ENCODE results near the gene VASP. TPM values are rescaled to one million over a fixed set of nuclear protein-coding genes. Genes with fewer than 3 reads are reported as not detected.
A peak's percentile ranks its signal among the peaks of the same experiment; 100 is the strongest.

The VASP gene
- total RNA-seq, 1 donor: 71.3 TPM

GRCh38 chr19:45498411-45499195 is 8.7 kb upstream of the VASP start, which contains the start of gene PPM1N:
PPM1N (plus strand) TSS chr19:45498443; CDS start chr19:45498473, 30 bp downstream.
- Histone ChIP-seq H3K4me3 (ENCODE audit: insufficient read depth, low read length) (peak within 1 kb of the TSS; percentile 72), H3K27ac (ENCODE audit: low read depth, low read length) (no peak within 1 kb of the TSS)
- TF ChIP-seq CTCF (IDR thresholded peaks at IDR 0.05; ENCODE audit: extremely low read depth, low read depth, low read length): no peak

DNA sequence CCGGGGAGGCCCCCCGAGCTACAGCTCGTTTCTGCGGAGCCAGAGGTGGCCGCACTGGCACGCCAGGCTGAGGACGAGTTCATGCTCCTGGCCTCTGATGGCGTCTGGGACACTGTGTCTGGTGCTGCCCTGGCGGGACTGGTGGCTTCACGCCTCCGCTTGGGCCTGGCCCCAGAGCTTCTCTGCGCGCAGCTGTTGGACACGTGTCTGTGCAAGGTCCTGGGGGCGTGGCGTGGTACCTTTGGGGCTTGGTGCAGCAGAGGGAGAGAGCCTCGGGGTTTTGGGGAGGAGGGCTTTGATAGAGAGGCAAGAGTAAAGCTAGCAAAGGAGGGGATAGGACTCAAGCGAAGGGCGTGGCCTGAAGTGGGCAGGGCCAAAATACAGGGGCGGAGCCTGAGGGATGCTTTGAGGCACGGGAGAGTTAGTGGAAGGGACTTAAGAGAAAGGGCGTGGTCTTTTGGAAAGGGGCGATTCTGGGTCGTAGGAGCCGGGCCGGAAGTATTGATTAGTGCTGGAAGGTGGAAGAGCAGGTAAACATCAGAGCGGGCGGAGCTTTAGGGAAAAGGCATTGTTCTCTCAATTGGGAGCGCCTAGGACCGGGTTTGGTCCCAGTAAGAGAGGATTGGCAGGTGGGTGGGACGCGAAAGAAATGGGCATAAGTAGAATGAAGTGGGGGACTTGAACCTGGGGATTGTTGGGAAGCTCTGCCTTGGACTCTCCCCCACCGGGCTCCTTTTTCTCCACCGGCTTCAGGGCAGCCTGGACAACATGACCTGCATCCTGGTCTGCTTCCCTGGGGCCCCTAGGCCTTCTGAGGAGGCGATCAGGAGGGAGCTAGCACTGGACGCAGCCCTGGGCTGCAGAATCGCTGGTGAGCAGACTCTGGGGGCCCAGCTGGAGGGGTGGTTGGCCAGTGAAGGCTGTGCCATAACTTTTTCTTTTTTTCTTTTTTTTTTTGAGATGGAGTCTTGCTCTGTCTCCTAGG is 7.8 kb upstream of the VASP start:
- Histone ChIP-seq H3K27ac (ENCODE audit: low read depth, low read length) (no peak overlapping the region), H3K4me1 (ENCODE audit: insufficient read depth, low read length) (peaks cover 6% of the 10 kb centered on the region), H3K79me2 (ENCODE audit: insufficient read depth, low read length) (no peaks in the 10 kb centered on the region), H2AFZ (ENCODE audit: low read length) (no peak overlapping the region), H3K27me3 (ENCODE audit: insufficient read depth, low read length) (peaks cover 45% of the 10 kb centered on the region), H4K20me1 (ENCODE audit: insufficient read depth, low read length) (peaks cover 6% of the 10 kb centered on the region), H3K36me3 (ENCODE audit: insufficient read depth, low read length) (no peaks in the 10 kb centered on the region), H3K9me3 (ENCODE audit: low read depth, low read length) (no peaks in the 10 kb centered on the region), H3K4me2 (ENCODE audit: insufficient read depth, low read length) (peak overlapping the region; percentile 55), H3K4me3 (ENCODE audit: insufficient read depth, low read length) (no peak overlapping the region)
- TF ChIP-seq CTCF (IDR thresholded peaks at IDR 0.05; ENCODE audit: extremely low read depth, low read depth, low read length): no peak
- peak; percentile 89 for DNase-seq (ENCODE audit: insufficient read length, low spot score, missing footprints)

More at GRCh38 chr19:45498411-45499195, 8.7 kb upstream of the VASP start, which contains the start of gene PPM1N:
- peak; percentile 88 for DNase-seq (ENCODE audit: insufficient read length, low spot score, missing footprints)
- H2AFZ ChIP-seq (ENCODE audit: low read length): peak within 1 kb of the TSS; percentile 69
- peaks cover 6% of the 10 kb centered on the region for H3K4me1 ChIP-seq (ENCODE audit: insufficient read depth, low read length)
- no peaks in the 10 kb centered on the region for H3K9me3 ChIP-seq (ENCODE audit: low read depth, low read length)
- peaks cover 45% of the 10 kb centered on the region for H3K27me3 ChIP-seq (ENCODE audit: insufficient read depth, low read length)
- peak within 1 kb of the TSS; percentile 77 for H3K4me2 ChIP-seq (ENCODE audit: insufficient read depth, low read length)
- no peaks in the 10 kb centered on the region for H3K36me3 ChIP-seq (ENCODE audit: insufficient read depth, low read length)
- H3K79me2 ChIP-seq (ENCODE audit: insufficient read depth, low read length): no peaks in the 10 kb centered on the region
- H4K20me1 ChIP-seq (ENCODE audit: insufficient read depth, low read length): peaks cover 6% of the 10 kb centered on the region

DNA sequence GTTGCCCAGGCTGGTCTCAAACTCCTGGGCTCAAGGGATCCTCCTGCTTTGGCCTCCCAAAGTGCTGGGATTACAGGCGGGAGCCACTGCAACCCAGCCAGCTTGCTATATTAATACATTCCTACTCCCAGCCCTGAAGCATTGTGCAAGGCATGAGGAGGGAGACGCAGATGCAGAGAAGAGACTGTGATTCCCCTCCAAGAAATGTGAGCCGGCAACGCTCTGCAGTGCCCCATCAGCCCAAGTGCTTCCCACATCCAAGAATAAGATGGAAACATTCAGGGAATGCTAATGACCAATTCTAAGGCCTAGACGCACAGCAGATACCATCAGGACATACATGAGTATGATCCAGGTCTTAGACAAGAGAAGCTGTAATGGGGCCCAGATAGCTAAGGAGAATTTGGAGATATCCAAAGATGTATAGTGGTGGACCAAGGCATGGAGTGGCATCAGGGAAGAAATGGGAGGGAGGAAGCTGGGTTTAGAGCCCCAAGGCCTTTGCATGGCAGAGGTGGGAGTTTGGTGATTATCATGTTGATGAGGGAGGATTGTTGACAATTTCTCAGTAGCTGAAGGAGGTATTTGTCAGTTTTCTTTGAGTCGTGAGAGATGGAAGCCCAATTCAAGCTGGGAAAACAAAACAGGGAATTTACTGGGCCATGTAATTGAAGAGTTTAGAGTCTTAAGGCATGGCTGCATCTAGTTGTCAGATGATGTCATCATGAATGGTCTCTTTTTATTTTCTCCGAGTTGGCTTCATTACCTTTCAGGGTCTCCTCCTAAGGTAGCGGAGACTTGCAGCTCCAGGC is 6.2 kb upstream of the VASP start:
- Histone ChIP-seq H3K79me2 (ENCODE audit: insufficient read depth, low read length) (no peaks in the 10 kb centered on the region), H3K36me3 (ENCODE audit: insufficient read depth, low read length) (no peaks in the 10 kb centered on the region), H3K4me3 (ENCODE audit: insufficient read depth, low read length) (no peak overlapping the region), H3K27me3 (ENCODE audit: insufficient read depth, low read length) (peaks cover 33% of the 10 kb centered on the region), H3K4me2 (ENCODE audit: insufficient read depth, low read length) (no peak overlapping the region), H3K4me1 (ENCODE audit: insufficient read depth, low read length) (peaks cover 15% of the 10 kb centered on the region), H4K20me1 (ENCODE audit: insufficient read depth, low read length) (no peaks in the 10 kb centered on the region), H3K27ac (ENCODE audit: low read depth, low read length) (no peak overlapping the region), H3K9me3 (ENCODE audit: low read depth, low read length) (no peaks in the 10 kb centered on the region), H2AFZ (ENCODE audit: low read length) (no peak overlapping the region)
- no peak for TF ChIP-seq CTCF (IDR thresholded peaks at IDR 0.05; ENCODE audit: extremely low read depth, low read depth, low read length)
- DNase-seq (ENCODE audit: insufficient read length, low spot score, missing footprints): peak; percentile 82
